ENCODE data around the gene SVOPL. TPM values are rescaled to one million over a fixed set of nuclear protein-coding genes. Genes with fewer than 3 reads are reported as not detected.

Gene SVOPL
- total and polyA plus RNA-seq, 11 donors: 0.15 TPM; not detected in 10

DNA sequence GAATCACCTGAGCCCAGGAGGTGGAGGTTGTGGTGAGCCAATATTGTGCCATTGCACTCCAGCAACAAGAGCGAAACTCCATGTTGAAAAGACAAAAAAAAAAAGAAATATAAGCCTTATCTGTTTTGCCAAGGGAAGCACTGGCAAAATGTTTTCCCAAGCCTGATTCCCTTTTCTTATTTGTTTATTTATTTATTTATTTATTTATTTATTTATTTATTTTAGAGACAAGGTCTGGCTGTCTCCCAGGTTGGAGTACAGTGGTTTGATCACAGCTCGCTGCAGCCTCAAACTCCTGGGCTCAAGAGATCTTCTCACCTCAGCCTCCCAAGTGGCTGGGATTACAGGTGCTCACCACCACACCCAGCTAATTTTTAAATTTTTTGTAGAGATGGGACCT, 44.2 kb downstream of the SVOPL start:
- WGBS, 4 donors: 86 to 96% (median 94%) methylated on average over 2 of the region's 2 CpGs
- DNase-seq (no peak), ATAC-seq (no peak)
- no peak overlapping the region for H3K4me3 ChIP-seq
- H3K36me3 ChIP-seq: no peaks in the 10 kb centered on the region
- H3K9me3 ChIP-seq: peaks cover 0 to 27% (median 9%) of the 10 kb centered on the region in 12 donors
- H3K27me3 ChIP-seq: peaks cover 0 to 12% (median 0%) of the 10 kb centered on the region in 9 donors
- no peak overlapping the region for H3K27ac ChIP-seq
- TF ChIP-seq, protein P1, sequence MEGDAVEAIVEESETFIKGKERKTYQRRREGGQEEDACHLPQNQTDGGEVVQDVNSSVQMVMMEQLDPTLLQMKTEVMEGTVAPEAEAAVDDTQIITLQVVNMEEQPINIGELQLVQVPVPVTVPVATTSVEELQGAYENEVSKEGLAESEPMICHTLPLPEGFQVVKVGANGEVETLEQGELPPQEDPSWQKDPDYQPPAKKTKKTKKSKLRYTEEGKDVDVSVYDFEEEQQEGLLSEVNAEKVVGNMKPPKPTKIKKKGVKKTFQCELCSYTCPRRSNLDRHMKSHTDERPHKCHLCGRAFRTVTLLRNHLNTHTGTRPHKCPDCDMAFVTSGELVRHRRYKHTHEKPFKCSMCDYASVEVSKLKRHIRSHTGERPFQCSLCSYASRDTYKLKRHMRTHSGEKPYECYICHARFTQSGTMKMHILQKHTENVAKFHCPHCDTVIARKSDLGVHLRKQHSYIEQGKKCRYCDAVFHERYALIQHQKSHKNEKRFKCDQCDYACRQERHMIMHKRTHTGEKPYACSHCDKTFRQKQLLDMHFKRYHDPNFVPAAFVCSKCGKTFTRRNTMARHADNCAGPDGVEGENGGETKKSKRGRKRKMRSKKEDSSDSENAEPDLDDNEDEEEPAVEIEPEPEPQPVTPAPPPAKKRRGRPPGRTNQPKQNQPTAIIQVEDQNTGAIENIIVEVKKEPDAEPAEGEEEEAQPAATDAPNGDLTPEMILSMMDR (IDR thresholded peaks at IDR 0.05): no peak
- intact Hi-C loops (cut with DNase I): no loop called here
- H3K4me1 ChIP-seq: no peaks in the 10 kb centered on the region

DNA sequence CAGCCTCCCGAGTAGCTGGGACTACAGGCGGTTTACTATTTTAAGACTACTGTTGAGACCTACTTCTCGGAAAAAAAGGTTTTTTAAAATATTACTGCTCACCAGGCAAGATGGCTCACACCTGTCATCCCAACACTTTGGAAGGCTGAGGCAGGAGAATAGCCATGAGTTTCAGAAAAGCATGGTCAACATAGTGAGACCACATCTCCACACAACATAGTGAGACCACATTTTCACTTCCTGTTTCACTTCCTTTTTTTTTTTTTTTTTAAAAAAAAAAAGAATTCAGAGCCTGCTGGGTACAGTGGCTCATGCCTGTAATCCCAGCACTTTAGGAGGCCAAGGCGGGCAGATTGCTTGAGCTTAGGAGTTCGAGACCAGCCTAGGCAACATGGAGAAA, 46.5 kb downstream of the SVOPL start:
- WGBS, 4 donors: 80 to 91% (median 90%) methylated on average over 5 of the region's 5 CpGs
- Histone ChIP-seq H3K4me3 (no peak overlapping the region), H3K36me3 (no peaks in the 10 kb centered on the region), H3K27ac (no peak overlapping the region), H3K4me1 (no peaks in the 10 kb centered on the region), H3K9me3 (peaks cover 0 to 27% (median 9%) of the 10 kb centered on the region in 12 donors), H3K27me3 (peaks cover 0 to 6% (median 0%) of the 10 kb centered on the region in 9 donors)
- intact Hi-C loops (cut with DNase I): no loop called here
- ATAC-seq (no peak), DNase-seq (no peak)
- TF ChIP-seq, protein P1 (IDR thresholded peaks at IDR 0.05): no peak
- no peak for TF ChIP-seq POLR2A (IDR thresholded peaks at IDR 0.05)

- Histone ChIP-seq H3K9me3 (peaks cover 0 to 18% (median 4%) of the 10 kb centered on the region in 12 donors), H3K4me1 (no peaks in the 10 kb centered on the region), H3K27ac (no peak overlapping the region), H3K27me3 (no peaks in the 10 kb centered on the region), H3K36me3 (no peaks in the 10 kb centered on the region), H3K4me3 (no peak overlapping the region)
- DNase-seq (no peak), ATAC-seq (no peak)
- TF ChIP-seq, protein P1 (IDR thresholded peaks at IDR 0.05): no peak
- no peak for TF ChIP-seq POLR2A (IDR thresholded peaks at IDR 0.05)
- WGBS, 4 donors: 87 to 91% (median 89%) methylated on average over 5 of the region's 5 CpGs
- intact Hi-C loops (cut with DNase I): no loop called here
Measured at GRCh38 chr7:138649506-138649905, 51.7 kb downstream of the SVOPL start.

DNA sequence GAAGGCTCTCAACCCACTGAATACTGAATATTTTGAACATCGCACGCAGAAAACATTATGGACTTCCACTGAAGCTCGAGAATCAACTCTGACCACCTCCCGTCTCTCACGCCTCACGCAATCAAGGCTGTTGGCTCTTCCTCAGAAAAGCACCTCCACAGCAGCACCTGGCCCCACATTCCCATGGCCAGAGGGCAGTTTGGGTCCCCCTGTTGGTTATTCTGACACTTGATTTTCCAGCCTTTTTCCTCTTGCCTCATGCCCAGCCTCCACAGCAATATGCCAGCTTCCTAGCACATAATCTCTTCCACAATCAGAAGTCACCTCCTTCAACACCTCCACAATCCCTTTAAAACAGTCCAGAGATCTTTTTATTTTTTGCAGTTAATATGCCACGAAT, 55.9 kb downstream of the SVOPL start:
- no peak for TF ChIP-seq POLR2A (IDR thresholded peaks at IDR 0.05)
- TF ChIP-seq, protein P1 (IDR thresholded peaks at IDR 0.05): no peak
- DNase-seq (no peak), ATAC-seq (no peak)
- no peaks in the 10 kb centered on the region for H3K27me3 ChIP-seq
- intact Hi-C loops (cut with DNase I): no loop called here
- WGBS, 4 donors: 87 to 92% (median 88%) methylated on average over 7 of the region's 7 CpGs
- H3K4me1 ChIP-seq: no peaks in the 10 kb centered on the region
- H3K27ac ChIP-seq: no peak overlapping the region
- no peak overlapping the region for H3K4me3 ChIP-seq
- no peaks in the 10 kb centered on the region for H3K9me3 ChIP-seq
- no peaks in the 10 kb centered on the region for H3K36me3 ChIP-seq

Data from heart left ventricle (tissue), 16 donors.